HL-60 (cell line): ENCODE data around the gene TMOD1.

ENCODE experiments used
- SPI1 ChIP-seq: IDR thresholded peaks from 2 replicates; pipeline ENCODE4 v1.6.1; 2012; ENCODE audit warnings: low read depth, mild to moderate bottlenecking, borderline replicate concordance
- TF ChIP-seq, protein P1 (sequence below): IDR thresholded peaks from one replicate; pipeline ENCODE4 v1.5.1; 2011; ENCODE audit warnings: low read length, control low read depth, inconsistent platforms; ENCODE audit not compliant: insufficient read depth

DNA sequence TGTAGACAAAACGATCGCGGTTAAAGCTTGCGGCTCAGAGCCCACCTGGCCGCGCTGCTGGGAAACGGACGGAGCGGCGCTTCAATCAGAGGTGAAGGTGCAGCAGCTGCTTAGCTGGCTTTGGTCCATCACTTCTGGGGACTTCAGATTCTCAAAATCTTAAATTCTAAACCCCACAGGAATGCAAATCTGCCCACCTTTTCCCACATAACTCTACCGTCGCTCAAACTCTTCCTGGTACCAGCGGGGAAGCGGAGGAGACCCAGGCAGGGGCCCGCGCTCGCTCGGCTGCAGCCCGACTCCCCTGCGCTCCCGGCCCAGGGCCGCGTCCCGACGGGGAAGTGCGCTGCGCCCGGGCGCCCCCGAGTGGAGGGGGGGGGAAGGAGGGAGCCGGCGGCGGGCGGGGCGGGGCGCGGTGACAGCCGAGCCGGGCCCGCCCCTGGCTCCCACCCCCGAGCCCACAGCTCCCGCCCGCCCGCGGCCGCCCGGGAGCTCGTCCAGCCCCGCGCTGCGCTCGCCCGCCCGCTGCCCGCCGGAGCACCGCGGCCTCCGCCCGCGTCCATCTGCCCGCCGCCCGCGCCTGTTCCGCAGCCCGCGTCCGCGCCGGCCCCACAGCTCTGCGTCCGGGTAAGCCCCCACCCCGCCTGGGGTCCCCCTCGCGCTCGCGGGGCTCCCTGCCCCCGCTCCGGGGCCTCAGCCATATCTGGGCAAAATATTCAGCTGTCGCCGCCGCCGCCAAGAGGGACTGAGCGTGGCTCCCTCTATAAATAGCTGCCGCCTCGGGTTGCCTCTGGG, at the start of gene TMOD1:
- TF ChIP-seq, protein P1, sequence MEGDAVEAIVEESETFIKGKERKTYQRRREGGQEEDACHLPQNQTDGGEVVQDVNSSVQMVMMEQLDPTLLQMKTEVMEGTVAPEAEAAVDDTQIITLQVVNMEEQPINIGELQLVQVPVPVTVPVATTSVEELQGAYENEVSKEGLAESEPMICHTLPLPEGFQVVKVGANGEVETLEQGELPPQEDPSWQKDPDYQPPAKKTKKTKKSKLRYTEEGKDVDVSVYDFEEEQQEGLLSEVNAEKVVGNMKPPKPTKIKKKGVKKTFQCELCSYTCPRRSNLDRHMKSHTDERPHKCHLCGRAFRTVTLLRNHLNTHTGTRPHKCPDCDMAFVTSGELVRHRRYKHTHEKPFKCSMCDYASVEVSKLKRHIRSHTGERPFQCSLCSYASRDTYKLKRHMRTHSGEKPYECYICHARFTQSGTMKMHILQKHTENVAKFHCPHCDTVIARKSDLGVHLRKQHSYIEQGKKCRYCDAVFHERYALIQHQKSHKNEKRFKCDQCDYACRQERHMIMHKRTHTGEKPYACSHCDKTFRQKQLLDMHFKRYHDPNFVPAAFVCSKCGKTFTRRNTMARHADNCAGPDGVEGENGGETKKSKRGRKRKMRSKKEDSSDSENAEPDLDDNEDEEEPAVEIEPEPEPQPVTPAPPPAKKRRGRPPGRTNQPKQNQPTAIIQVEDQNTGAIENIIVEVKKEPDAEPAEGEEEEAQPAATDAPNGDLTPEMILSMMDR = no peak
- peak; percentile 30; the same call in 1 of the 2 replicates for TF ChIP-seq SPI1
